ENCODE data around the gene HHATL. TPM values are rescaled to one million over a fixed set of nuclear protein-coding genes. Genes with fewer than 3 reads are reported as not detected.

The HHATL gene
- total RNA-seq, 4 donors from 2014 or later = 3.5 TPM; not detected in 3

- DNase-seq (ENCODE audit: low spot score in 2 of 2) = no peak
- TF ChIP-seq, protein P1, sequence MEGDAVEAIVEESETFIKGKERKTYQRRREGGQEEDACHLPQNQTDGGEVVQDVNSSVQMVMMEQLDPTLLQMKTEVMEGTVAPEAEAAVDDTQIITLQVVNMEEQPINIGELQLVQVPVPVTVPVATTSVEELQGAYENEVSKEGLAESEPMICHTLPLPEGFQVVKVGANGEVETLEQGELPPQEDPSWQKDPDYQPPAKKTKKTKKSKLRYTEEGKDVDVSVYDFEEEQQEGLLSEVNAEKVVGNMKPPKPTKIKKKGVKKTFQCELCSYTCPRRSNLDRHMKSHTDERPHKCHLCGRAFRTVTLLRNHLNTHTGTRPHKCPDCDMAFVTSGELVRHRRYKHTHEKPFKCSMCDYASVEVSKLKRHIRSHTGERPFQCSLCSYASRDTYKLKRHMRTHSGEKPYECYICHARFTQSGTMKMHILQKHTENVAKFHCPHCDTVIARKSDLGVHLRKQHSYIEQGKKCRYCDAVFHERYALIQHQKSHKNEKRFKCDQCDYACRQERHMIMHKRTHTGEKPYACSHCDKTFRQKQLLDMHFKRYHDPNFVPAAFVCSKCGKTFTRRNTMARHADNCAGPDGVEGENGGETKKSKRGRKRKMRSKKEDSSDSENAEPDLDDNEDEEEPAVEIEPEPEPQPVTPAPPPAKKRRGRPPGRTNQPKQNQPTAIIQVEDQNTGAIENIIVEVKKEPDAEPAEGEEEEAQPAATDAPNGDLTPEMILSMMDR (IDR thresholded peaks at IDR 0.05) = no peak
- TF ChIP-seq EP300 (IDR thresholded peaks at IDR 0.05) (no peak), POLR2A (IDR thresholded peaks at IDR 0.05) (no peak)
- 87 to 90% methylated on average over 10 of the region's 10 CpGs for WGBS, 2 donors
- Histone ChIP-seq H3K27ac (peak overlapping the region in 1 of 4 donors; percentile 87), H3K4me3 (no peak overlapping the region), H3K4me1 (peaks cover 0 to 58% (median 19%) of the 10 kb centered on the region in 4 donors), H3K9me3 (no peaks in the 10 kb centered on the region), H3K36me3 (no peaks in the 10 kb centered on the region), H3K27me3 (no peaks in the 10 kb centered on the region)
Observed at GRCh38 chr3:42749025-42749752, 46.6 kb upstream of the HHATL start.

DNA sequence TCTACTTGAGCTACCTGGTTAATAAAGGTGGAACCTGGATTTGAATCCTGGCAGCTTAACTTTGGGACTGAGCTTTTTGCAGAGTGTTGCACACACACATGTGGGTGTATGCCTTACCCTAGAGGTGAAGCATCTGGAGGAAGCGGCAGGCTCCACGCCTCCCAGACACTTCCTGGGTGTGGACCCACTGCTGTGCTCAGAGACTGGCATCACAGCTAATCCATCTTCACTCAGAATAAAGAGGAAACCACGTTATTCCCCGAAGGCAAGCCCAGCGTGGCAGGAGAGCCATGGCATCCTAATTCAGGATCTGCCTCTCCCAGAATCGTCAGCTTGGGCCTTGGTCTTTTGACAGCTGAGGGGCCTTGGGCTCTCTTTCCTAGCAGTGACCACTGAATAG, 45.0 kb upstream of the HHATL start:
- H3K9me3 ChIP-seq = no peaks in the 10 kb centered on the region
- H3K4me1 ChIP-seq = peaks cover 0 to 61% (median 22%) of the 10 kb centered on the region in 4 donors
- no peaks in the 10 kb centered on the region for H3K36me3 ChIP-seq
- WGBS, 2 donors = 76 to 79% methylated on average over 6 of the region's 6 CpGs
- peak overlapping the region in 2 of 4 donors; percentile 85 to 87 for H3K27ac ChIP-seq
- no peaks in the 10 kb centered on the region for H3K27me3 ChIP-seq
- no peak for DNase-seq (ENCODE audit: low spot score in 2 of 2)
- TF ChIP-seq, protein P1 (IDR thresholded peaks at IDR 0.05) = no peak
- TF ChIP-seq EP300 (IDR thresholded peaks at IDR 0.05) (no peak), POLR2A (IDR thresholded peaks at IDR 0.05) (no peak)
- H3K4me3 ChIP-seq = no peak overlapping the region

- H3K36me3 ChIP-seq = no peaks in the 10 kb centered on the region
- TF ChIP-seq EP300 (IDR thresholded peaks at IDR 0.05) = peak; percentile 49 to 53
- TF ChIP-seq, protein P1 (IDR thresholded peaks at IDR 0.05) = no peak
- peak in 1 of 2 donors; percentile 11 for TF ChIP-seq POLR2A (IDR thresholded peaks at IDR 0.05)
- H3K4me1 ChIP-seq = peaks cover 0 to 60% (median 22%) of the 10 kb centered on the region in 4 donors
- peak overlapping the region; percentile 73 to 87 (median 82) for H3K27ac ChIP-seq
- no peaks in the 10 kb centered on the region for H3K9me3 ChIP-seq
- no peaks in the 10 kb centered on the region for H3K27me3 ChIP-seq
- WGBS, 2 donors = 48 to 59% methylated on average over 11 of the region's 11 CpGs
- H3K4me3 ChIP-seq = no peak overlapping the region
- DNase-seq (ENCODE audit: low spot score in 2 of 2) = no peak
Observed at GRCh38 chr3:42746455-42747450, 44.2 kb upstream of the HHATL start.

GRCh38 chr3:42745776-42746454, 43.3 kb upstream of the HHATL start:
- TF ChIP-seq, protein P1 (IDR thresholded peaks at IDR 0.05) = no peak
- no peak for TF ChIP-seq EP300 (IDR thresholded peaks at IDR 0.05)
- TF ChIP-seq POLR2A (IDR thresholded peaks at IDR 0.05) = no peak
- DNase-seq (ENCODE audit: low spot score in 2 of 2) = no peak
- H3K36me3 ChIP-seq = no peaks in the 10 kb centered on the region
- peaks cover 0 to 55% (median 22%) of the 10 kb centered on the region in 4 donors for H3K4me1 ChIP-seq
- H3K27me3 ChIP-seq = no peaks in the 10 kb centered on the region
- WGBS, 2 donors = 65 to 72% methylated on average over 7 to 8 of the region's 8 CpGs
- H3K27ac ChIP-seq = peak overlapping the region; percentile 73 to 87 (median 82)
- no peak overlapping the region for H3K4me3 ChIP-seq
- H3K9me3 ChIP-seq = no peaks in the 10 kb centered on the region

All from tibial nerve (tissue), 4 donors.